NK-92 (cell line): ENCODE data around the gene SET.
"Not testable (repeated sequence)": the region's sequence is repeated elsewhere in the genome, so short reads cannot be mapped to it uniquely, and the experiment has no call there.

ENCODE experiments used
- DNase-seq: peaks from one replicate; lab custom pipeline; 2025; ENCODE audit not compliant: unreplicated experiment; lab: John Stamatoyannopoulos, UW

The SET gene

DNA sequence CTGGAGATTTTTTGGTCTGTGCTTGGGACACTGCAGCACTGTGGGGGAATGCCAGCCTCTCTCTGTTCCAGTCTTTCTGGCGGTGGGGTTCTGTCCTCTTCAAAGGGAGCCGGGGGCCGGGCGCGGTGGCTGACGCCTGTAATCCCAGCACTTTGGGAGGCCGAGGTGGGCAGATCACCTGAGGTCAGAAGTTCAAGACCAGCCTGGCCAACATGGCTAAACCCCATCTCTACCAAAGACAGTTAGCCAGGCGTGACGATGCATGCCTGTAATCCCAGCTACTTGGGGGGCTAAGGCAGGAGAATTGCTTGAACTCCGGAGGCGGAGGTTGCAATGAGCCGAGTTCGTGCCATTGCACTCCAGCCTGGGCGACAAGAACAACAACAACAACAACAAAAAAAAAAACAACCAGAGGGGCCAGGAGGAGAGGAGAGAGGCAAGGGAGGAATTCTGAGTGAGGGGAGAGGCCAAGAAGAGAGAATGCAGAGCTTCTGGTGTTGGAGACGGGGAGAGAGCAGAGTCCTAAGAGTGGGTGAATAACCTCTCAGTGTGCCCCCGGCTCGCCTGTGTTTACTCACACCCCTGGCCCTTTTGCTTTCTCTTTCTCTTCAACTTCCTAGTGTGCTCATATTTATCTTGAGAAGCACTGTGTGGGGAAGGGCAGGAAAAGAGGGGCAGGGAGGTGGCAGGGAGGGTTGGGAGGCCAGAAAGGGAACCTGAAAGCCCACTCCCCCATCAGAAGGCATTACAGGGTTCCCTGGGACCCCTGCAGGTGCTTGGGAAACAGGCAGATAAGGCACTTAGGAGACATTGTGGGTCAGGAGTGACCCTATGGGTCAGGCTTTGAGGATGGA is 3.2 kb upstream of the SET start:
- DNase-seq: no peak

DNA sequence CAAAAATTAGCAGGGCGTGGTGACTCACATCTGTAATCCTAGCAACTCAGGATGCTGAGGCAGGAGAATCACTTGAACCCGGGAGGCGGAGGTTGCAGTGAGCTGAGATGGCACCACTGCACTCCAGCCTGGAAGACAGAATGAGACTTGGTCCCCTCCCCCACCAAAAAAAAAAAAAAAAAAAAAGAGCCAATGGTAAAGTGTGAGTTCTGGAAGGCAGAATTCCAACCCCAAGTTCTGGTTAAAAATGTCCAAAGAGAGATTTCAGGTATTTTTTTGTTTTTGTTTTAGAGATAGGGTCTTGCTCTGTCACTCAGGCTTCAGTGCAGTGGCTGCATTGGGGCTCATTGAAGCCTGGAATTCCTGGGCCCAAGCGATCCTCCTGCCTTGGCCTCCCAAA is 1.6 kb upstream of the SET start:
- DNase-seq: no peak

DNA sequence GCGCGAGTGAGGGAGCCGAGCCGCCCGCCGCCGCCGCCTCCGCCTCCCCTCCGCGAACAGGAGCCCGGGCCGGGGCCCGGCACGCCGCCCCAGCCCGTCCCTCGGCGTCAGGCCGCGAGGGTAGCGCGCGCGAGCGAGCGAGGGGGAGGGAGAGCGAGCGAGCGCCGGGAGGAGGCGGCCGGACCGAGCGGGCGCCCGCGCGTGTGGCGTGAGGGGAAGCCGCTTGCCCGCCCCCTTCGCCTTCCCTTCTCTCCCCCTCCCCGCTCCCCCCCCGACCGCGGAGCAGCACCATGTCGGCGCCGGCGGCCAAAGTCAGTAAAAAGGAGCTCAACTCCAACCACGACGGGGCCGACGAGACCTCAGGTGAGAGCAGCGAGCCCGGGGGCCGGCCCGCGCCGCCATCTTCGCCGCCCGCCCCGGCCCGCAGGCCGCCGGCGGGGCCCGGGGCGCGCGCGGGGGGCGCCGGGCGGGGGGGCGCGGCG is 312 bp downstream of the SET start:
- no peak for DNase-seq

DNA sequence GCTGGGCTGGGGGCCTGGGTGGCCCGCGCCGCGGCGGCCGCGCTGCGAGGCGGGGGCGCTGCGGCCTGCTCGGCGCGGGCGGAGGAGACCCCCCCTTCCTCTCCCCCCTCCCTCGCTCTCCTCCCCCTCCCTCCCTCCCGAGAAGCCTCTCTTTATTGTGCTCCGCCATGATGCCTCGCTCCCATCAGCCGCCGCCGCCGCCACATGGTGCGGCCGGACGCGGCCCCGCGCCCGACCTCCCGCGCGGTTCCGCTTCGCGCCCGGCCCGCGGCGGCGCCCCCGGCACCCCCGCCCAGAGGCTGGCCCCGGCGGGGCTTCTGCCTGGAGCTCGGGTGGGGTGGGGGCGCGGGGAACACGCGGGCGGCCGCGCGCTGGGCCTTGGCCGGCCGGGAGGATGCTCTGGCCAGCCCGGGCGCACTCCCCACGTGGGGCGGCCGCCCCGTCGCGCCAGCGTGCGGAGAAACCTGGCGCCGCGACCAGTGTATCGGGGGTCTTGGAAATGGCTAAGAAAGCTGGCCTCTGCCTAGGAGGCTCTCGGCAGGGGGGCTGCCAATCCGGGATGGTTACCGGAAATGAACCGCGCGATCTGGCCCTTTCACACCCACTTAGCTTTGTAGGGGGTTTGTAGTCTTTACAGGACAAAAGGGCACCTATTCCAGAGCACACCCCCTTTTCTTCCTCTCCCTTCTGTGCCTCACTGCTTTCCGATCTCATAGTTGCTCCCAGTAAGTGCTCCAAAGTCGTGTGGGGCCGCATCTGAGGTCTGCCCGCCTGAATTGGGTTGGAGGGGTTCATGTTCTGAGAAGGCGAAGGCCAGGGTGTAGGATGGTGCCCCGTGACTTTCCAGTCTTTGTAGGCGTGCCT is 1.0 kb downstream of the SET start:
- no peak for DNase-seq

DNA sequence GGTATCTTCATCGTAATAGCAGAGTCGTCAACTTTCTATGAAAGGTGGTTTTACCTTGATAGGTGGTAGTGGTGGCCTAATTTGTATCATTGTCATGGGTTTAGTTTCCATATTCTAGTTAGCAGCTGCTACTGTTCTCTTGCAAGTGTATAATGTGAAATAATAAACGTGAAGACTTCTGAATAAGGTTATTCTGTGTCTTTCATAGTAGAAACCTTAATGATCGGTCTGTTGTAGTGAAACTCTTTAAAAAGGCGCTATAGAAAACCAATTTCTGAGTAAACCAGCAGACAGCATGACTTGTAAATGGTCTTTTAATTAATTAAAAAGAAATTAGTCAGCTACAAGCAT is 1.6 kb downstream of the SET start:
- DNase-seq: no peak

DNA sequence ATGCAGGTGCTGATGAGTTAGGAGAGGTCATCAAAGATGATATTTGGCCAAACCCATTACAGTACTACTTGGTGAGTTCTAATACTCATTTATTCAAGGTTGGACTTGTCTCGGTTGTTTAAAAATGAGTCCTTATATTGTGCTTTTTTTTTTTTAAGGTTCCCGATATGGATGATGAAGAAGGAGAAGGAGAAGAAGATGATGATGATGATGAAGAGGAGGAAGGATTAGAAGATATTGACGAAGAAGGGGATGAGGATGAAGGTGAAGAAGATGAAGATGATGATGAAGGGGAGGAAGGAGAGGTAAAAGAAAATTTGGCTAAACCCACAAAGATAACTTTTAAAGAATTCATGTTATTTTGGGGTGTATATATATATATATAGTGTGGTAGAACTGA is 4.7 kb downstream of the SET start:
- DNase-seq: not testable (repeated sequence)

DNA sequence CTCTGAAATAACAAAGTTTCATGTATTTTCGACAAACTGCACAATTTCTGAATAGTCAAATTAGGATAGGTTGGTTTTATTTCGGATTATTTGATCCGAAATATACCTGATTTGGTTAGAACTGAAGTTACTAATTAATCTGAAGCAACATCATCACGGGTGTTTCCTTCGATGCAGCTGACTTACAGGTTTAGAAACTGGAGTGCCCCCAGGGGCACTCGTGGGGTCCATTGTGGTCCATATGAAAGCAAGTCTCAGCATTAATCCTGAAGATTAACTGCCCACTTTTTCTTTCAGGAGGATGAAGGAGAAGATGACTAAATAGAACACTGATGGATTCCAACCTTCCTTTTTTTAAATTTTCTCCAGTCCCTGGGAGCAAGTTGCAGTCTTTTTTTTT is 5.3 kb downstream of the SET start:
- DNase-seq: no peak

DNA sequence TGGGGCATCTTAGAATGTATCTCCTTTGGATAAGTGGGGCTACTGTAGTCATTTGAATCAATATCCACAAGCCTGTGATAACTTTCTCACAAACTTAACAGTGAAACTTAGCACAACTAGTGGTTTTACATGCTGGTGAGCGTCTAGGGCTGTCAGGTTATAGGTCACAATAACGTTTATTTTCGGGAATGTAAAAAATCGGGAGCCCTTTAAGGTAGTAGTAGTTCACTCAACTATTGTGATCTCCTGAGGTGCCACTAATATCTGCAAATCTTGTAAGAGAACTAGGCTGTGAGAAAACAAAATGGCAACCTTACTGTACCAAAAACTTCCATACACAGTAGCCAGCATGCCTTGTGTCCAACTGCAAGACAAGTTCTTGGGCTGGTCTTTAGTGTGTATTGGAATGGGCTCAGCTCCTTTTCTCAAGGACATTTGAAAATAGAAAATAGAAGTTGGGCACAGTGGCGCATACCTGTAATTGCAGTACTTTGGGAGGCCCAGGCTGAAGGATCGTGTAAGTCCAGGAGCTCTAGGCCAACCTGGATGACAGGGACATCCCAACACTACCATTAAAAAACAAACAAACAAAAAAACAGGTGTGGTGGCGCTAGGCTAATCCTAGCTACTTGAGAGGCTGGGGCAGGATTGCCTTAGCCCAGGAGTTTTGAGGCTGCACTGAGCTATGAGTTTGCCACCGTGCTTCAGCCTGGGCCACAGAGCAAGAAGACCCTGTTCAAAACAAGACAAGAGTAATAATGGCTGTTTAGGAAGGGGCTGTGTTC is 8.1 kb downstream of the SET start:
- DNase-seq: no peak

DNA sequence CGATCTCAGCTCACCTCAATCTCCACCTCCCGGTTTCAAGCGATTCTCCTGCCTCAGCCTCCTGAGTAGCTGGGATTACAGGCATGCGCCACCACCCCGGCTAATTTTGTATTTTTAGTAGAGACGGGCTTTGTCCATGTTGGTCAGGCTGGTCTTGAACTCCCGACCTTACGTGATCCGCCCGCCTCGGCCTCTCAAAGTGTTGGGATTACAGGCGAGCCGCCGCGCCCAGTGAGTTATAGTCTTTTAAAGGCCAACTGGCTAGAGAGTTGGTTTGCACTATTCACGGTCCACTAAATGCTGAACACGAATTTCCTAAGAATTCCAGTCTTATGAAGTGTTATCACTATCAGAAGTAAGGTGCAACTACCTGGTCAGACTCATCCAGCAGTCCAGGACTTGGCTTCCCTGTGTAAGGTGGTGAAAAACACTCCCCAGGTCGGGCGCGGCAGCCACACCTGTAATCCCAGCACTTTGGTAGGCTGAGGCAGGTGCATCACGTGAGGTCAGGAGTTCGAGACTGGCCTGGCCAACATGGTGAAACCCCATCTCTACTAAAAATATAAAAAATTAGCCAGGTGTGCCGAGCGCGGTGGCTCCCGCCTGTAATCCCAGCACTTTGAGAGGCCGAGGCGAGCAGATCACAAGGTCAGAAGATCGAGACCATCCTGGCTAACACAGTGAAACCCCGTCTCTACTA is 10.2 kb downstream of the SET start:
- not testable (repeated sequence) for DNase-seq

DNA sequence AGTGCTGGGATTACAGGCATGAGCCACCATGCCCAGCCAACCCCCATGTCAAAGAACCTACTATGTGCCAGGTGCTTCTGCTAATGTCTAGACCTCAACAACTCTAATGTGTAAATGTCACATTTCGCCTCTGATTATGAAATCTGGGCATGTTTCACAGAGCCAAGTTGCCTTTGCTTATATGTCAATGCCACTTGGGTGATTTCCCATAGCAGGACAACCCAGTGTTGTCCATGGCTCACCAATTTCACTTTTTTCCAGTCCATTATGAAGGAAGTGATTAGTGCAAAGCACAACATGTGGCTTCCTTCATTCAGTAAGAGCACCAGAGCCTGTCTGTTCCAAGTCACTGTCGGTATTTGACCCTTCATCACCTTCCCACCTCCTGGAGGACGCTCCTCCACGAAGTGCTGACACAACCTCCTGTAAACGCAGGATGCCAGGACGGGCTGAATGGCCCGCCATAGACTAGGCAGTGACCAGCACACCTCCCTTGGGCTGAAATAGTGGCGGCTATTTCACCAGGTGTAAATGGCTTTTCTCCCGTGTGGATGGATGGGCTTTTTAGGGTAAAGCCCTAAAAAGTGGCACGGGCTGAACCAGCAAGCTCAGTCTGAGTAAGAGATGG is 12.3 kb downstream of the SET start:
- DNase-seq: no peak

DNA sequence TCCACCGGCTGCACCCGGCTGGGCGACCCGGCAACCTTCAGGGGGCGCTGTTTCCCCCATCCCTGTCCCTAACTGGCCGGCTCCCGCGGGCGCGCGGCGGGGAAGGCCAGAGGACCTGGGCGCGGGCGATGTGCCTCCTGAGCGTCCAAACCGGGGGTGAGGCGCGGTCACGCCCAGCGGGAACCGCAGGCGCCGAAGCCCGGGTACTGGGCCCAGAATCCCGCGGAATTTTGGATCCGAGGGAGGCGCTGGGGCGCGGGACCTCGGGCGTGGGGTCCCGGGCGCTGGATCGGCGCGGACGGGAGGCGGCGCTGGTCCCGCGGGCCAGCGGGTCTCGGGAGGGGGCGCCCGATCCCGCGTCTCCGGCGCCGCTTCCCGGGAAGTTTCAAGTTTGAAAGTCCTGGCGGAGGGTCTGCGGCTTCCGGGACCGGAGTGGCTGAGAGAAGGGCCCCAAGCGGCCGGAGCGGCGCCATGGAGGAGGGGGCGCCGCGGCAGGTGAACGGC is 13.5 kb downstream of the SET start, which contains the start of gene PKN3:
TSS of gene PKN3 (plus strand) at position 59 of the 504 bp plus-strand sequence. CDS start at position 472, 413 bp downstream.
- DNase-seq: no peak

DNA sequence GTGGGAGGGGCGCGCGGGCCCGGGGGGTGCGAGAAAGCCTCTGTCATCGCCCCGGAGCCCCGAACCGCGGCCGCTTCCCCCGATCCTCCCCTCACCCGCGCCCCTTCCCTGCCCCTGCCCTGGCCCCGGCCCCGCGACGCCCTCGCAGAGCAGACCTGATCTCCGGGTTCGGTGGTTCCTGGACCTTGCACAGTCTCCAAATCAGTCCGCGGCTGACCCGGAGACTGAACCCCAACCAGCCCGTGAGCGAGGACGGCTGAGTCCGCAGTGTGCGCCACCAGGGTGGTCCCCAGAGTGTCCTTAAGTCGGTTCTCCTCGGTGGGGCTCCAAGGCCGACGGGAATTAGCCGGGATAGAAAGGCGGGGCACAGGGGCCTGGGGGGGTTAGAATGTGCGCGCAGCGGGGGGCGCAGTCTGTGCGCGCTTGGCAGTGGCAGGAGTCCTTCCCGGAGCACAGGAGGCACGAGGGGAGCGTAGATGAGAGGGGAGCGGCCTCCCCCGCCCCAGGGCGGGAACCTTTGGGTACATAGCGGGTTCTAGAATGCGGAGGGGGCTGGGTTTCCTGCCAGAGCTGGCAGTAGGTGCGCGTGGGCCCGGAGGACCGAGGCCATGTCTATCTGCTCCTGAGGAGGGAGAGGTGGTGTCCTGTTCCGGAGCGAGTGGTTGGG is 14.1 kb downstream of the SET start:
- no peak for DNase-seq

DNA sequence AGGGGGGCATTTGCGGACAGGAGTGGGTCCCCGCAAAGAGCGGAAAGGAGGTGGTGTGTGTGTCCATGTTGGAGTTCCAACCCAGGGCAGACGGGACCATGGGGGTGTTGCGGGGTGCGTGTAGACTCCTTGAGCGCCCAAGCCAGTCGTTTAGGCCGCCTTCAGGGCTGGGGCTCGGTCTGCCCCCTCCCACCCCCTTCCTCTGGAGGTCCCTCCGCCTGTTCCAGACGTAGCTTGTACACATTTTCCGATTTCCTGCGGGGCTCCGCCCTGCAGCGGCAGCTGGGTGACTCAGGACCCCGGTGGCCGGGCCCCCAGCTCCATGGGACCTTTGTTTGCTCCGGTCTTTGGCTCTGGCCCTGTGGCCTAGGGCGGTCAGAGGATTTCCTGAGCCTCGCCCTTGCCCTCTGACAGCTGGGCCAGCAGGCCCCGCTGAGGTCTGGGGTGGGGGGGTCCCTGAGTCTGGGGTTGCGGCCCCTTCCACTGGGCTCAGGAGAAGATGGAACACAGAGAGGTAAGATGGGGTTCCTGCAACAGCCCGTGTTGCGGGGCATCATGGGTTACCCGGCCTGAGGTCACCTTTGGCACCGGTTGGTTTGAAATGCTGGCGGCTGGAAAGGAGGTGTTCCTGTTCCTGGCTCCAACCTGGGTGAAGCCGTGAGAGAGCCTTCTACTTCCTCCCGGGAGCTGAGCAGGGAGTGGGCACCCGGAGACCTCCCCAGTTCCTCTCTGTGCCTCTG is 14.8 kb downstream of the SET start:
- no peak for DNase-seq

DNA sequence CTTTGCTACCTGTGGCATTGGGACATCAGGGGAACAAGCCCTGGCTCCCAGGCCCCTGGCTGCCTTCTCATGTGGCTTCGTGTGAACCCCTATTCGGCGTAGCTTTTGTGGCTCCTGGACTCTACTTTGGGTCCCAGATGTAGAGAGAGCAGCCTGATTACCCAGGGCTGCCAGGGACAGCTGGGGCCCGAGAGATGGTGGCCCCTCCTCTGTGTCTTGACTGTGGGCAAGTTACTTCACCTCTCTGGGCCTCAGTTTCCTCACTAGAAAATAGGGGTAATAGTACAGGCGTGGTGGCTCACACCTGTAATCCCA is 15.3 kb downstream of the SET start:
- DNase-seq: no peak

DNA sequence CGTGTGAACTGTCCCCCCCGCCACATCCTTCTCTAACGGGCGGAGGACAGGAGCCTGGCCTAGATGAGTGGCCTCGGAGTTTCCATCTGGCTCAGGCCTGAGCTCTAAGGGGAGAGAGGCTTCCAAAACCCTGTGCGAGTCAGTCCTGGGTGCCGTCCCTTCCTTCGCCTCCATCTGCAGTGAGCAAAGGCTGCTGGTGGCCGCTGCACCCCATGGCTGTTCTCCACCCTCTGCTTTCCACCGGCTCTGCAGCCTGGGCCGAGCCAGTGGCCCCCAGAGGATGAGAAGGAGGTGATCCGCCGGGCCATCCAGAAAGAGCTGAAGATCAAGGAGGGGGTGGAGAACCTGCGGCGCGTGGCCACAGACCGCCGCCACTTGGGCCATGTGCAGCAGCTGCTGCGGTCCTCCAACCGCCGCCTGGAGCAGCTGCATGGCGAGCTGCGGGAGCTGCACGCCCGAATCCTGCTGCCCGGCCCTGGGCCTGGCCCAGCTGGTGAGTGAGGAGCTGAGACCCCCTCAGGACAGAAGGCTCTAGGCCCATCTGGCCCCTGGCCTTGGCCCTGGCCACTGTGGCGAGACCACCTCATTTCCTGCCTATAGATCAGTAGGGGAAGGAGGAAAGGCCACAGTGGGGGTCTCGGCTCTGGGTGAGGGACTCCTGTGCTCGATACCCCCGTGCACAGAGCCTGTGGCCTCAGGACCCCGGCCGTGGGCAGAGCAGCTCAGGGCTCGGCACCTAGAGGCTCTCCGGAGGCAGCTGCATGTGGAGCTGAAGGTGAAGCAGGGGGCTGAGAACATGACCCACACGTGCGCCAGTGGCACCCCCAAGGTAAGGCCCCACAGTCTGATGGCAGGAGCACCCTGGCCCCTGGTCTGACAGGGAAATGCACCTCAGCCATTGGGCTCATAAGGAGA is 16.3 kb downstream of the SET start:
- DNase-seq: no peak

DNA sequence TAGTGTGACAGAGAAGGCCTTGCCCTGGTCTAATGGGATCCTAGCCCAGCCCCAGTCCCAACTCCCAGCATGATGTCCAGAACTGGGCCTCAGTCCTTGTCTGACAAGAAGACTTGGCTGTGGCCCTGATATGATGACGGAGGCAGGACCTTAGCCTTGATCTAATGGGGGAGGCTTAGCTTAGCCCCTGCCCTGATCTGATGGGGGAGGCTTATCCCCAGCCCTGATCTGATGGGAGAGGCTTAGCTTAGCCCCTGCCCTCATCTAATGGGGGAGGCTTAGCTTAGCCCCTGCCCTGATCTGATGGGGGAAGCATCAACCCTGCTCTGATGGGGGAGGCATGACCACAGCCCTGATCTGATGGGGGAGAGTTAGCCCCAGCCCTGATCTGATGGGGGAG is 17.0 kb downstream of the SET start:
- DNase-seq: no peak

DNA sequence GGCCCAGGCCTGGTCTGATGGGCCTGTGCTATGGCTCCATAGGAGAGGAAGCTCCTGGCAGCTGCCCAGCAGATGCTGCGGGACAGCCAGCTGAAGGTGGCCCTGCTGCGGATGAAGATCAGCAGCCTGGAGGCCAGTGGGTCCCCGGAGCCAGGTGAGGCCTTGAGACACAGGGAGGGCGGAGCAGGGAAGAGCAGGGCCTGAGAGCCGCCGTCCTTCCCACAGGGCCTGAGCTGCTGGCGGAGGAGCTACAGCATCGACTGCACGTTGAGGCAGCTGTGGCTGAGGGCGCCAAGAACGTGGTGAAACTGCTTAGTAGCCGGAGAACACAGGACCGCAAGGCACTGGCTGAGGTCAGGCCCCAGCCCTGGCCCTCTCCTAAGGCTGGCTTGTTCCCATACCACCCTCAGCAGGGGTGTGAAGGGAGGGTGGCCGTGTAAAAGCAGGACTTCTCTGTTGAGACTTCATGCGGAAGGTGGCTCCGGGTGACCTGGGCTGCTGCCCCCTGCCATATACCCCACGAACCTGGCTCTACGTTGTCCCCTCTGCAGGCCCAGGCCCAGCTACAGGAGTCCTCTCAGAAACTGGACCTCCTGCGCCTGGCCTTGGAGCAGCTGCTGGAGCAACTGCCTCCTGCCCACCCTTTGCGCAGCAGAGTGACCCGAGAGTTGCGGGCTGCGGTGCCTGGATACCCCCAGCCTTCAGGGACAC is 17.8 kb downstream of the SET start:
- no peak for DNase-seq
